NCI-H510A (cell line): Measurements from ENCODE around the gene PCK2.

Experiments used
- DNase-seq: peaks from one replicate; lab custom pipeline; 2025; lab: John Stamatoyannopoulos, UW

The PCK2 gene

GRCh38 chr14:24060984-24061913 lies 32.9 kb upstream of the PCK2 start:
- no peak for DNase-seq

GRCh38 chr14:24062216-24062980 lies 31.7 kb upstream of the PCK2 start:
- no peak for DNase-seq

- no peak for DNase-seq
Observed at GRCh38 chr14:24063263-24063836, 30.8 kb upstream of the PCK2 start.

- no peak for DNase-seq
Observed at GRCh38 chr14:24064091-24064795, 29.9 kb upstream of the PCK2 start.

GRCh38 chr14:24064856-24065255 lies 29.3 kb upstream of the PCK2 start:
- no peak for DNase-seq

GRCh38 chr14:24065408-24065807 lies 28.7 kb upstream of the PCK2 start:
- DNase-seq = no peak

GRCh38 chr14:24066496-24067132 lies 27.5 kb upstream of the PCK2 start:
- no peak for DNase-seq

GRCh38 chr14:24067133-24068082 lies 26.7 kb upstream of the PCK2 start:
- DNase-seq = no peak

- DNase-seq = no peak
Observed at GRCh38 chr14:24068711-24069410, 25.2 kb upstream of the PCK2 start.

- no peak for DNase-seq
Observed at GRCh38 chr14:24069411-24069735, 24.7 kb upstream of the PCK2 start.

- DNase-seq = no peak
Observed at GRCh38 chr14:24070285-24071143, 23.6 kb upstream of the PCK2 start.

- no peak for DNase-seq
Observed at GRCh38 chr14:24071144-24071697, 22.9 kb upstream of the PCK2 start, which contains the start of gene CPNE6. CPNE6 (plus strand) TSS chr14:24071562; CDS start chr14:24072937, 1,375 bp downstream.

GRCh38 chr14:24071836-24072430 lies 22.2 kb upstream of the PCK2 start:
- DNase-seq = no peak

GRCh38 chr14:24072436-24072835 lies 21.7 kb upstream of the PCK2 start:
- no peak for DNase-seq

- no peak for DNase-seq
Observed at GRCh38 chr14:24072881-24073877, 20.9 kb upstream of the PCK2 start.

GRCh38 chr14:24074625-24075484 lies 19.3 kb upstream of the PCK2 start:
- no peak for DNase-seq
